GM19324 (cell line): ENCODE measurements around the gene FBXL7.

Experiments used
- ATAC-seq: cut with Tn5 transposase; IDR thresholded peaks from one replicate; pipeline ENCODE4 v1.9.1; 2021; ENCODE audit warnings: mild to moderate bottlenecking, moderate library complexity; ENCODE audit not compliant: unreplicated experiment, low FRiP score

FBXL7 gene

DNA sequence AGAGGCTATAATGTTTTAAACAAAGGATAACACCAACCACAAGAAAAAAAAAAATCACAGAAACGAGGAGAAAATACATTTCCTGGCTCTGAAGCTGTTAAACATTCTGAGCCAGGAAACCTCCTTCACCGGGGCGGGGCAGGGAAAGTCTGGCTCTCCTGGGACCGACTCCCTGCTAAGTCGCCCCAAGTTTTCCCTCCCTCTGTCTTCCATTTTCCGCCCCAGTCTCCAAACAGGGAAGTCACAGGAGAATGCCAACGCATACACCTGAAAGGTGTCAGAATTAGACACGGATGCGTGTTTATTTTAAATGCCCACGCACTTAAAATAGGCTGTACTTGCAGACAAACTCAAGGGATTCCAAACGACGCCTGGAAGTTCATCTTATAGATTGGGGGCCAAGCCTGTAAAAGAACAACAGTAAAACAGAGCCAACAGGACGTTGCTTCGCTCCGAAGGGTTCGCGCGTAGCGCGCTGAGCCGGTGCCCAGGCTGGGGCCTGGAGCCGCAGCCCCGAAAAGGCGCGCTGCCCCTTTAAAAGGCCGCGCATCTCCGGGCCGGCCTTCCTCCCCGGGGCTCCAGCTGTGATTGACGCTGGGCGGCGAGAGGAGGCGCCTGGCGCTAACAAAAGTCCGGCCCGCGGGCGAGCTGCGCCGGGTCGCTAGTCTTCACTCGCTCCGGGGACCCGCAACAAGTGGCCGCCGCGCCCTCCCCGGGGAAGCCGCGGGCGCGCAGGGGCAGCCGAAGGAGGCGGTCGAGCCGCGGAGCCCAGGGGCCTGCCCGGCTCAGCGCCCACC is at the start of gene FBXL7:
Gene FBXL7 (plus strand): TSS at position 653 of the 797 bp plus-strand sequence.
- no peak for ATAC-seq

DNA sequence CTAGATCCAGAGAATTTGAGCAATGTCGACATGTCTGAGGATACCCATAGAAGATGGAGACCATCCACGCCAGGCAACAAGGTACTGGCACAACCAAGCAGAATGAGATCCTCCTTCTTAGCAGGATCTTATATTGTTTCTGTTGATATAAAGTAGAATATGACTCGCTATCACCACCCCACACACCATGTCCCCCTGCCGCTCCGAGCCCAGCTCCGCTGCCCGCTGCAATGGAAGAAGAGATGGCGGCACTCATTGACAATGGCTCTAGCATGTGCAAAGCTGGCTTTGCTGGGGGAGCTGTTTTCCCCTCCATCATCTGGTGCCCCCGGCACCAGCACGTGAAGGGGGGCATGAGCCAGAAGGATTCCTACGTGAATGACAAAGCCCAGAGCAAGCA is 49.5 kb upstream of the FBXL7 start:
- ATAC-seq: no peak

DNA sequence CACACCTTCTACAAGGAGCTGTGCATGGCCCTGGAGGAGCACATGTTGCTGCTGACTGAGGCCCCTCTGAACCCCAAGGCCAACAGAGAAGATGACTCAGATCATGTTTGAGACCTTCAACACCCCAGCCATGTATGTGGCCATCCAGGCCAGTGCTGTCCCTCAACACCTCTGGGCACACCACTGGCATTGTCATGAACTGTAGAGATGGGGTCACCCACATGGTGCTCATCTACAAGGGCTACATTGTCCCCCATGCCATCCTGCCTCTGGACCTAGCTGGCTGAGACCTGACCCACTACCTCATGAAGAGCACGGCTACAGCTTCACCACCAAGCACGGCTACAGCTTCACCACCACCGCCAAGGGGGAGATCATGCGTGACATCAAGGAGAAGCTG is 49.0 kb upstream of the FBXL7 start:
- no peak for ATAC-seq

DNA sequence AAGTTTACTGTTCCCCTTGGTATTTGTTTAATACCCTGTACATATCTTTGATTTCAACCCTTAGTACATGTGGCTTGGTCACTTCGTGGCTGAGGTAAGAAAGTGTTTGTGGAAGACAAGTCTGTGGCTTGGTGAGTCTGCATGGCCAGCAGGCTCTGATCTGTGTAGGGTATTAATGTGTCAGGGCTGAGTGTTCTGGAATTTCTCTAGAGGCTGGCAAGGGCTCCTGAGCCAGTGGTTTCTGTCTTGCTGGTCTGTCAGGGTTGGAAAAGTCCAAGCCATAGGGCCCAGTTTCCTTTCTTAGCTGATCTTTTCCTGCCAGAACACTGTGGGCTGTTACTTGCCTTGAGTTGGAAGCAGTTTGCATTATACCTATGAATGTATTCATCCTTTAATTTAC is 48.0 kb upstream of the FBXL7 start:
- ATAC-seq: no peak

DNA sequence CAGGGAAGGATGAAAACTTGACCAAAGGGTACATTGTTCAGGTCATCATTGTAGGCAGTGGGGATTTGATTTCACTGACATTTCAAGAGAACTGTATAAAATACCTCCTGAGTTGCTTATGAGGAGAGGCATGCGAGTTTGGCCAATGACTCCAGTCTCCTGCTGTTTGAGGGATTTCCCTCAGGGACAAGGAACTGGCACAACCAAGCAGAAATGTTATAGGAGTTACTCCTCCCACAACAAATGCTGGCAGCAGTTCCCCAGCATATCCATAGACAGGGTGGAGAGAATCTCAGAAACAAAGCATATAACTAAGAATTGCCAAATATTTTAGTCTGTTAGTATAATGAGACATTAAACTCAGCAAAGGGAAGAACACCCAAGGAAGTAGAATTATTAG is 47.2 kb upstream of the FBXL7 start:
- no peak for ATAC-seq

DNA sequence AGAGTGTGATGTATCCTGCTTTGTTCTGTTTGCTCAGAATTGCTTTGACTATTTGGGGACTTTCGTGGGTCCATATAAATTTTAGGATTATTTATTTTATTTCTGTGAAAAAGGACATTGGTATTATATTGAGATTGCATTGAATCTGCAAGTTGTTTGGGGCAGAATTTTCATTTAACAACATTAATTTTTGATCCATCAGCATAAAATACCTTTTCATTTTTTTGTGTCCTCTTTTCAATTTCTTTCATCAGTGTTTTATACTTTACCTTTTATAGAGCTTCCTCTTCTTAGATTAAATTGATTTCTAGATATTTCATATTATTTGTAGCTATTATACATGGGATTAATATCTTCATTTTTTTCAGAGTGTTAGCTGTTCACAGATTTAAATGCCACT is 40.8 kb upstream of the FBXL7 start:
- ATAC-seq: no peak

DNA sequence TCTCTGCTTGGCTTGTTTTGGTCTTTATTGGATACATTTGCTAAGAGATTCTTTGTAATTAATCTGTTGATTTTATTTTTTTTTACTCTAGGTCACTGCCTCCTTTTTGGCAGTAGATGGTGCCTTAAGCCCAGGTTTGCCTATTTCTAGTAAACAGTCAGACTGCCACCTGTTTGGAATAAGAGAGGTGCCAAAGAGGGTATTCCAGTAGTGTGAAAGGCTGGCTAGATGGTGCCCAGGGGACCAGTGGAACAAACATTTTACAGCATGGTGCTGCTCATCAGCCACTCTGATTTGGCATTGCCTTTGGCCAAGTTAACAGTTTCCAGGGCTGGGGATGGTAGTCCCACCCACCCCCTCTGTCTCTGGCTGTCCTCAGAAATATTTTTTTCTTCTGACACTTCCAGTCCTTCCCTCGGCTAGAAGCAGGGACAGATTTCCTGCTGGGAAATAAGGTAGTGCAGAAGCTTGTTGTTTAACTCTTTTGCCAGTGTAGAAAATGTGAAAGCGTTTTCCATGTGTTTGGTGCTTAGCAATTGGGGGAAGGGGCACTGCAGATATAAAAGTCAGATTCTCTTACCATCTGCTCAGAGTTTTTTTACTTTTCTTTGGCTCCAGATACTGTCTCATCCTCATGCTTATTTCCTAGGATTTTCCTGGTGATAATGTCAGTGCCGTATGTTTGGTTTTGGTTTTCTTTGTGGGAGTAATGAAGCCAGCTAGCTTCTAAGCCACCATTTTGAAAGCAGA is 36.6 kb upstream of the FBXL7 start:
- ATAC-seq: no peak

DNA sequence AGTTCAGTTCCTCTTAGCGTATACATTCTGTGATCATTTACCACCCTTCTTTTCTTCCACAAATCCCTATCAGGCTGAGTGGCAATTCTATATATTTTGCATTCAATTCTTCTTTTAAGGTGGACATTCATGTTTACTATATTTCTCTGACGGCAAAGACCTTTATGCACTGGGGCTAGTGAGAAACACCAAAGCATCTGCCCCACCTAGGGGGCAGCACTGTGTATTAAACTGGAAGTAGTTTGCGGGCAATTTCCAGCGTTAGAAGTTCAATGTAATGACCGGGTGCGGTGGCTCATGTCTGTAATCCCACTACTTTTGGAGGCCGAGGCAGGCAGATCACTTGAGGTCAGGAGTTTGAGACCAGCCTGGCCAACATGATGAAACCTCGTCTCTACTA is 27.9 kb upstream of the FBXL7 start:
- no peak for ATAC-seq

DNA sequence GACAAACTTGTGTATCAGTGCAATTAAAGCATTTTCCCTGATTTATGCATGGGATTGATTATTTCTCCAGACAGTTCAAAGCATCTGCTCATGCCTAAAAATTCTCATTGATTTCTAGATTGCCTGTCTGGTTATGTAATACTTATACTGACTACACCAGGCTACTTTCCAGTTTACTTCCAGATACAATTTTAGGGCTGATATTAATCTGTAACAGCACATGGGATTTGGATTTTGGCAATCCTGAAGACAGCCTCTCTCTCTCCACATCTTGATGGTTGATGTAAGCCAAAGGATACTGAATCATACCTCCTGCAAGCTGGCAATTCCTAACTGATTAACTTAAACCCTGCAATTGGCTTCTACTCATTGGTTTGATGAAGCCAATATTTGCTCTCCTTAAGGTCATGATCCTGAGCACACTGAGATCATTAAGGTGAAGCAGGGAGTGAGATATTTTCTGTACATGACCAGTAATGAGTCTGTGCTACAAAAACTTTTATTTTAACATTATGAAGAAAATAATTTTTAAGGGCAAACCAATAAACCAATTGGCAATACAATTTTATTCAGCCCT is 25.7 kb upstream of the FBXL7 start:
- ATAC-seq: no peak

DNA sequence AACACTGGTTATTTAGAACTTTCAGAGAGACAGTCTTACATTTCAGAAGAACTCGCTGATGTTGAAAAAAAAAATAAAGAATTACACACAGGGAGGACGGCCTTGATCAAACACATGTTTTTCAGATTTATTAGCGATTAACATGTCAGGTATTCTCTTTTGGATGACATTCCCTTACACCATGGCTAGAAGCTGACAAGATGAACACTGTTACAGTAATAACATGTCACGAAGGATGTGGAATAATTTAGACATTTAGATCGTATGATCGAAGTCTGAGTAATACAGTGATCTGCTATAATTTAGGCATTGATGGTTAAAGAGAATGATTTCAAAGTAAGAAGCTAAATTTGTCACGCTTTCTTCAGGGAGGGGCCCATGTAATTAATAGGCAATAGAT is 24.6 kb upstream of the FBXL7 start:
- no peak for ATAC-seq

DNA sequence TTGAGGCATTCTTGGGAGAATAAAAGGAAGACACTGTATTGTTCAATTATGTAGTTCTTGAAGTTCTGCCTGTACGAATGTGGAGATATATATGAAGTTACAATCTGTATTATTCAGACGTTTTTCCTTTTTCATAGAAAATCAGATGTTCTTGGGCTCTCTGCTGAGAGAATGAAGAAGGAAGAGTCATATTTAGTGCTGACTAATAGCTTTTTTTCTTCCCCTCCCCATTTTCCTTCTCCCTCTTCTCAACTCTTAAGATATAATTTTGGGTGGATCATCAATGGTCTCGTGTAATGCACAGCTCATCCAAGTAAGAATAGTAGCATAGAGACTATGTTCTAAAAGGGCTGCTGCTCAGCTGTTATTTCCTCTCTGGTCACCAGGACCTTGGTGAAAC is 23.0 kb upstream of the FBXL7 start:
- ATAC-seq: no peak

DNA sequence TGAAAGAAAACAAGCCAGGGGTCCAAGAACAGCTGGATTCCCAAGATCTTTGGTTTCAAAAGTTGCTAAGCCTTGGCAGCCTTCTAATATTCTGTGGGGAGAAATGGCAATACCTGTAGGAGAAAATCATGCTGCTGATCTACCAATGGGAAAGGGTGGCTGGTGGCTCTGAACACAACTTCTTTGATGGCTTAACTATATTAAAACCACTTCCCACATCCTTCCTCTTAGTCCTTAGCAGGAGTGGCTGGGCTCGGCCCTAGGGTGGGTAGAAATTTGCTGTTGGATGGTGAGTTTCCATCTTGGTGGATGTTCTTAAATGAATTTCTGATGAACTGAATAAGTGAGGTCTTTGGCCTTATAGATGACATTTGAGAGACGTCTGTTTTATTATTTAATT is 19.5 kb upstream of the FBXL7 start:
- ATAC-seq: no peak

DNA sequence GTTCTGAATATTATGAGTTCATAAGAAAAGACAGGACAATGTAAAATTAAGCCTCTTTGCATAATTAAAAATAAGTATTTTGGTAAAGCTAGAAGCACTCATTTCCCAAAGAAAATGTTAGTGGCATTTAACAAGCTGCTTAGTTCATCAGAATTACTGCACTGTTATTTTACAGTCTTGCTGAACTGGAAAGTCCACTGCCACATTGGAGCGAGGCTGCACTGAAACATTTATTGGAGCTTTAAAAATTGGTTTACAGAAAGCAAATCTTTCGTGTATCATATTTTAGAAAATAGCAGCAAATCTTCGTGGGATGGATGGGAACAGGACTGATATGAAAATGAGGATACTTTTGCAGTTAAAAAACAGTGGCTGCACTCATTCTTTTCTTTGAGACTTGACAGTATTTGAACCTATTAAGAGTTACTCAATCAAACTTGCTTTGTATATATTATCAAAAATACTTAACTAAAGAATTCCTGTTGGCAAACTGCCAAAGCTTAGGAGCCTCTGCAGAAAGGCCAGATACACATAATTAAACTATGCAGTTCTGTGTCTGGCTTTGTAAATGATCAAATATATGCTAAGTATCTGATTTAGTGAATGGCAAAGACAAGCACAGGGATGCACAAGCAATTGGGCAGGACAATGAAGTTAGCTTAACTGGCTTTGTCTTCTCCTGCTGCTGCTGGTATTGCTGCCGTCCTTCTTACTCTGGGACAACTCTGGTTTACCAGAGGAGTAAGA is 16.5 kb upstream of the FBXL7 start:
- no peak for ATAC-seq

DNA sequence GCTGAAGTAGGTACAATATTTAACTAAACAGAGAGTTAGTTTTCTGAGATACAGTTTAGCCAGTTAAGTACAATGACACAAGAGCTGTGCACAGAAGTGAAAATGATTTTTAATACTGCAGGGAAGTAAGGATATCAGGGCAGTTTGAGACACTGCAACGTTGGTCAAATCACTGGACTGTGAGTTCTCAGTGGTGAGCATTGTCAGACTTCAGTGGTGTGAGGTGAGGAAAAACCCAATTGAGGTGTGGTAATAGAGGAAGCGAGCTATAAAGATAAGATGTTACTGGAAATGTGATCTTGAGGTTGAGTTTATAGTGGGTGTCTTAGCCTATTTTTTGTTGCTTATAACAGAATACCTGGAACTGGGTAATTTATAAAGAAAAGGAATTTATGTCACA is 12.8 kb upstream of the FBXL7 start:
- no peak for ATAC-seq

DNA sequence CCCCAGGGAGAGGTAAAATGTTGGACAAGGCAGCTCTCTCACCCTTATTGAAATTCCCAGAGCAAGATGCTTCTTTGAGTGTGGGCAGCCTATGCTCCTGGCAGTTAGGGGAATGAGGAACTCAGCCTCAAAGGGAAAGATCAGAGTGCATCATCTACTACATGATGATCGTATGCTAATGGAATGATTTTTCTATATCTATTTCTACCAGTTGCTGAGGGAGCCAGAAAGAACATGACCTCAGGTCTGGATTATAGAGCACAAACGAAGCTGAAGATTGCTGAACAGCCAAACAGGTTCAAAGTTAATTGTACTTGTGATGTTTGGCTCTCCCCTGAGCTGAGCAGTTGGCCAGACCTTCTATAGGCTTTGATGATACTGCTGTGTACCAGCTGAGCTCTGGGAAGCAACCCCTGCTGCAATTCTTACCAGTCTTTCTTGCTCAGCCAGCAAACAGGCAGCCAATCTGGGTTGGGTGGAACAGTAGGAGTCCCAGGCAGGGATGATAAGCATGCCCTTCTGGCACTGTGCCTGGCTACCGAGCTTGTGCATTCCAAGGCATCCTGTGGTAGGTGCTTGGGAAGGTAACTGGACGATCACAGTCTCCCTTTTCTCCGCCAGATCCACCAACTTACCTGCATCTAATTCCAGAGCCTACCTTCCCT is 10.3 kb upstream of the FBXL7 start:
- no peak for ATAC-seq

DNA sequence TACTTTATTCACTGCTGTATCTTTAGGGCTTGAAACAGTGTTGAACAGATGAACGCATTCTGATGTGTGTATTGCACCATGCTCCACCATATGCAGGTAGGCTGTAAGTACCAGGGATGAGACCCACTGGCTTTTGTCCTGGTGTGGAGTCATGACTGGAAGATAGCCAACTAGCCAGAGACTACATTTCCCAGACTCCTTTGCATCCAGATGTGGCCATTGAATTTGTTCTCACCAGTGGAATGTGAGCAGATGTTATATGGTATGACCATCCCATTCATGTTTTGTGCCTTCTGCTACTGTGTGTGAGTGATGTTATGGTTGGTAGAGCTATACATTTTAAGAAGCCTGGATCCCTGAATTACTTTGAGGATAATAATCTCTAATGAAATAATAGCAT is 7.4 kb upstream of the FBXL7 start:
- ATAC-seq: no peak

DNA sequence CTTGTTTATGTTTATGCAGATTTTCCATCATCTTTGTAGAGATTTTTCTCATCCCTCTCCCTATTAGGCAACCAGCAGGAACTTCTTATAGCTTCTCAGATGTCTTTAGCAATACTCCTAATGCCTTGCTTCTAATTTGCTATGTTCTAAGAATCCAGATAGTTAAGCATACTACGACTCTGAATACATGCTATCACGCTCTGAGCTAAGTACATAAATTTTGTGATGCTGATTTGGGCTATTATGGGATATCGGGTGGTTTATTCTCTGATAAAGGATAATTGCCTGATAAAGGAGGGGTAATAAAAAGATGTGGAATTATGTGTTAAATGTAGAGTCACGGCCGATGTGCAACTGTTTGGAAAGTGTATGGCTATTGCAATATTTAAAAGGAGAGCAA is 6.5 kb upstream of the FBXL7 start:
- ATAC-seq: no peak

DNA sequence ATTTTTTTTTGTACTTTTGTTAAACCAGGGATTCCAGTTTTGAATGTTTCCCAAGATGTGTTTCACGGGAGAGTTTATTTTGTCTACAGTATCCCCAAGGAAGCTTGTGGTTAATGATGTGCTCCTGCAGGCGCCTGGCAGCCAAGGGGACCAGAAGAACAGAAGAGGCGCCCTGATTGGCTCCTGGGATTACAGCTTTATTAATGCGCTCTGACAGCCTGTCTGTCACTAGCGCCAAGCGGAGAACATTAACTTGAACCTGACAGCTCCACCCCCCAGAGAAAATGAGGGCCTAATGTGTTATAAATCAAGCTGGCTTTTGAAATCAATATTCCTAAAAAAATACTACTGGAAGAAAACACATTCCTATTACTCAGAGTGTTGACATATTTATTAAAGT is 5.0 kb upstream of the FBXL7 start:
- no peak for ATAC-seq

DNA sequence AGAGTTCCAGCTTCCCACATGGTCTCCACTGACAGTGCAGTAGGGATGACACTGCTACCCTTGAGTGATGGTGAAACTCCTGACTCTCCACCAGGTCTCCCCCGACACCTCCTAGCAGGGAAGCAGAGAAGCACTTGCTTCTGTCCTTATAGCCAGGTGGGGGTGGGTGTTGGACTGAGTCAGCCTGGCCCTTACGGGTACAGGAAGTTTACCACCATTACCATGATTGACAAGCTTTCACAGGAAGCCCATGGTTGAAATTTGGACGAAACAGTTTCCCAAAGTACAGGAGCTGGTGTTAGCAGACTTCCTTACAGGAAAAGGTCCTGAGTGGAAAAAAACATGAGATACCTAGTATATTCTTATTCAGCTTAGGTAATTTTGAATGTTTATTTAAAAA is 3.1 kb upstream of the FBXL7 start:
- ATAC-seq: no peak

DNA sequence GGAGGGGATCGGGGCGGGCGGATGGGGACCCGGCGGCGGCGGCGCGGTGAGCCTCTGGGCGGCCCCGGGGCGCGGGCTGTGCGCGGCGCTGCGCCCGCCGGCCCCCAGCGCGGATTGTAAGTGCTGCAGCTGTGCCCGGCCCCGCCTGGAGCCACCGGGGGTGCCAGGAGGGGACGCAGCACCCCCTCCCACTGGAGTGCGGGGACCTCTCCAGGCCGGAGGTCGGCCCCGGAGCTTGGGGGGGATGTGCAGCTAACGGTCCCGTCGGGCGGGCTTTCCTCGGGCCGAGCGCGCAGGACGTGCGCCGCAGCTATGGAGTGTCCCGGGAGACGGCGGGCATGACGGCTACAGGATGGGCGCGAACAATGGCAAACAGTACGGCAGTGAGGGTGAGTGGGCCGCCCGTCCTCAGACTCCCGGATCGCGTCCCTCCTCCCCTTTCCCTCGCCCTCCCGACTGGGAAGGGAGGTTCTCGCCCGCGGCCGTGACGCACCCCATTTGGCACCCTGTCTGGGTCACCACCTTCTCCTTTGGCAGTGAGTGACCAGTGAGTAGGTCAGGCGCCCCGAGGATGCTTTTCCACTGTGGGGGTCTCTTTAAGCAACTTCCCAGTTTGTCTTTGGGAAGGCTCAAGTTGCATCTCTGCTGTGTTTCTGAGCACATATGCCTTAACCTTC is 483 bp downstream of the FBXL7 start:
- no peak for ATAC-seq
